NCI-H510A treated with DMSO at 0.1 percent for 48 hours (cell line): ENCODE data around the gene FBXW11.
"Not testable (repeated sequence)": the region's sequence is repeated elsewhere in the genome, so short reads cannot be mapped to it uniquely, and the experiment has no call there.

ENCODE experiments used
- DNase-seq: peaks from one replicate; lab custom pipeline; 2025; lab: John Stamatoyannopoulos, UW

Gene FBXW11

DNA sequence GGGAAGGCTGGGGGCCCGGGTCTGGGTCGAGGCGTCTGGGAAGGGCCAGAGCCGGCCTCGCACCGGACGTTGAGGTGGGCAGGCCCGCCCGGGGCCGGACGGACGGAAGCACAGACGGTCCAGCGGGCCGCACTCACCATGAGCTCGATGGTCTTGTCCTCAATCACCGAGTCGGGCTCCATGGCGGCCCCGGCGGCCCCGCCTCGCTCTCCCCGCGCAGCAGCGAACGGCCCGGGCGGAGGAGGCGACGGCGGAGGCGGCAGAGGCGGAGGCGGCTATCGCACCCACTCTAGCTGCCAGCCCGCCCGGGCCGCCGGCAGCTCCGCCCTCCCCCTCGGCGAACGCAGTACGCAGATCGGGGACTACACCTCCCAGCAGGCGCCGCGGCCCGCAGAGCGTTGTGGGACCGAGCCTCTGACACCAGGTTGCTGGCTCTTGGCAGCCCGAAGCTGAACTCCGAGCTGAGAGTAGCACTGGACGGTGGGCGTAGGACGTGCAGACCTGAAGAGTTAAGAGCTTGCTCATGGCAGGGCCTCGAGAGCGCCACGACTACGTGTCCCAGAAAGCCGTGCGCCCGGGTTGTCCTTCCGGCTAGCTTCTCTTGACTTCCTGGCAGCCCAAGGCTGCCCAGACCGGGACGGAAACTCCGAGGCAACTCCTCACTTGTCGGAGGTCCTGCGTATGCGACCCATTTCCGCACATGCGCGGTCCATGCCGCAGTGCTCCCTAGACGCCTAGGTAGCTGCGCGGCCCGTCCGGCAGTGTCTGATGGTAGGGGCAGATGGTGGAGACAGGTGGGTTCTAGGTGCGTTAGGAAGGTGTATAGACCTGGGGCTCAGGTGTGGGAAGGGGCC is at the start of gene FBXW11:
Gene FBXW11 (minus strand): TSS at position 318 of the 854 bp plus-strand sequence. CDS start 136 bp downstream, at position 182.
- DNase-seq, result peak; percentile 92

- DNase-seq, result no peak
Measured at GRCh38 chr5:172055996-172056395, 49.6 kb upstream of the FBXW11 start.

DNA sequence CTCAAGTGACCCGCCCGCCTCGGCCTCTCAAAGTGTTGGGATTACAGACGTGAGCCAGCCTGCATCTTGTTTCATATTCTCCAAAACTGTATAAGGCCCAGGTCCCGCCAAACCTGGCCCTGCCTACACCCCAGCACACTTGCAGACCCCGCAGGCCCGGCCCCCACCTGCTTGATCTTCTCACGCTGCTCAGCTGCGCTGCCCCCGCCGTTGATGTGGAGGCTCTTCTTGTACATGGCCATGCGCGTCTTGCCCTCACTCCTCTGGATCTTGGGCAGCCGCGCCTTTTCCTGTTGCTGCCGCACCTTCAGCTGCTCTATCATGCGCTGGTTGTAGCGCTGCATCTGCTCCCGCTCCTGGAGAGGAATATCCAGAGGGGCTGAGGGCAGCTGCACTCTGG is 49.0 kb upstream of the FBXW11 start:
- no peak for DNase-seq

GRCh38 chr5:172054611-172055153 is 48.2 kb upstream of the FBXW11 start:
- no peak for DNase-seq

DNA sequence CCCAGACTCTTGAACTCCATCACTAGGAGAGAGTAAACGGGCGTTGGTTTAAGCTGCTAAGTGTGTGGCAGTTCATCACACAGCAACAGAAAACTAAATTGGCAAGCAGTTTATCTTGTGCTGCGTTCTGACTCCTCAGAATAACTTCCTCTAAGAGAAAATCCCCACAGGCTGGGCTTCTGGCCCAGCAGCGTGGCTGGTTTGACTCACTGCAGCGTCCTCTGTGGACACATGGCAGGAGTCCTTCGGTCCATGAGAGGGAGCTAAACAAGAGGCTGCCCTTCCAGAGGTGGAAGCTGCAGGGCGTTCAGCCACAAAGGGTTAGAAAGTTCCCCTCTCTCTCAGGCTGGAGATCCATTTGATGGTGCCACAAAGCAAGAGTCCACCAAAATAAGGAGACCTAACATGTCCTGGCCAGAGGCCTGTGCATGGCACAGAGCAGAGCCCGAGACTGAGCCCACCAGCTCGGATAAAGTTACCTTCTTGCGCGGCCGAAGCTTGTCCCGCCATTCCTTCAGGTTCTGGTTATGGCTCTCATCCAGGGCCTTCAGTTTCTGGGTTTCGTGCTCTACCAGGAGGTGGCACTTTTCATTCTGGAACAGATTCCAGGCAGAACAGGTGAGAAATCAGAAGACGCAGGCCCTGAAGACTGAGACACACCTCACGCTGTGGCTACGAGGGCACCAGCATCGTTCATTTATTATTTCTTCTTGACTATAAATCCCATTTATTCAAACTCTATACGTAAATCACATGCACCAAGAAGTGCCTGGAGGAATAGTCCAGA is 46.2 kb upstream of the FBXW11 start:
- DNase-seq, result no peak

DNA sequence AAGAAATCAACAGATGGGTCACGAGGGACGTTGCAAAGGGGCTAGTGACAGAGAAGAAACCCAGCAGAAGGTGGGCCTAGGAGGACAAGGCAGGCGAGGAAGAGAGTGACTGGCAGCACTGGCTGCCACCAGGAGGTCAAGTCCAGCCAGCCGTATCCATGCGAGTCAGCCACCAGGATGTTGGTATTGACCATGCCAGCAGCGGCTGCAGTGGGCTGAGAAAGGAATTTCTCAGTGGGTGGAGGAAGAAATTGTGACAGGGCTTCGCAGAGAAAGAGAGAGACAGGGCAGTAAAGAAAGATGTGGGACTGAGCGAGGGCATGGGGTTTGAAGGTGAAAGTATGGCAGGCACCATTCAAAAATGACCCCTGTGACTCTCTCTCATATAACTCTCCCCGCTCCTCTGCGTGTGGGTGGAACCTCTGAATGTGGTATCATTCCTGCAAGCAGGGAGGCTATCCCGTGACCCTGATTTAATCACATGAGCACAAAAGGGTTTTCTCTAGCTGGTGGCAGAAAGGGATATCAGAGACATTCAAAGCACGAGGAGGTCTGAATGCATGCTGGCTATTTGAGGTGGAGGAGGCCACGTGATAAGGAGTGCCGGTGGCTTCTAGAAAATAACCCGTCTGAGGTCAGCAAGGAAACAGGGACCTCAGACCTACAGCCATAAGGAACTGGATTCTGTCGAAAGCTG is 45.4 kb upstream of the FBXW11 start:
- no peak for DNase-seq

DNA sequence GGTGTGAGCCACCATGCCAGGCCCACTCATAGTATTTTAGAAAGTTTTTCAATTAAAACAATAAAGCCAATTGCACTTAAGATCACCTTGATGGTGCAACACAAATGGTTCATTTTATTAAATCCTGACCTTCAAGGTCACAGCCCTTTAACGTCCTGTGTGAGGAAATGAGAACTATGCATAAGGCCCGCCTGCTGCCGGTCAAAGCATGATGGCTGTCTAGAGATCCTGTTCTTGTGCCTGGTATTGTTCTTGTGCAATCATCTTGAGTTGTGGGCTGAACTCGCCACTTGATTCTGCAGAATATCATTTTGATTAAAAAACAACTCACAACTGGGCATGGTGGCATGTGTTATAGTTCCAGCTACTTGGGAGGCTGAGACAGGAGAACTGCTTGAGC is 43.6 kb upstream of the FBXW11 start:
- DNase-seq, result no peak

DNA sequence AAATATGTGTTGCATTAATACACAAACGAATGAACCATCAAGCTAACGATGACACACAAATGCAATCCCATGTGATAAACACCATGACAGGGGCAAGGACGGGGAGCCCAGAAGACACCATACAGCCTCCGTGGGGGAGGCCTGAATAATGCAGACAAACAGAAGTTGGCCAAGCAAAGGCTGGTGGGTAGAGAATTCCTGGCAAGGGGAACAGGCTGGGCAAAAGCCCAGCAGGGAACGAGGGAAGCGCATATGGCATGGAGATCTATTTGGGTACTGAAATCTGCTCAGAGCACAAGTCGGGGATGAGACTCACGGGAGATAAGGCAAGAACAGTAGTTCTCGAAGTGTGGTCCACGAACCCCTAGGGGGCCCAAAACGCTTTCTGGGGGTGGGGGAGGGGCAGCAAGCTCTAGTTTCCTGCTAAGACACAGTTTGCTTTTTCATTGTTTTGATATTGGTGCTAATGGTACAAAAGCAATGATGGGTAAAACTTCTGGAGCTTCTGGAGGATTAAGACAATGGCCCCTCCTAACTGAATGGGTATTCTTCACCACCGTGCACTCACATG is 42.9 kb upstream of the FBXW11 start:
- DNase-seq, result no peak

DNA sequence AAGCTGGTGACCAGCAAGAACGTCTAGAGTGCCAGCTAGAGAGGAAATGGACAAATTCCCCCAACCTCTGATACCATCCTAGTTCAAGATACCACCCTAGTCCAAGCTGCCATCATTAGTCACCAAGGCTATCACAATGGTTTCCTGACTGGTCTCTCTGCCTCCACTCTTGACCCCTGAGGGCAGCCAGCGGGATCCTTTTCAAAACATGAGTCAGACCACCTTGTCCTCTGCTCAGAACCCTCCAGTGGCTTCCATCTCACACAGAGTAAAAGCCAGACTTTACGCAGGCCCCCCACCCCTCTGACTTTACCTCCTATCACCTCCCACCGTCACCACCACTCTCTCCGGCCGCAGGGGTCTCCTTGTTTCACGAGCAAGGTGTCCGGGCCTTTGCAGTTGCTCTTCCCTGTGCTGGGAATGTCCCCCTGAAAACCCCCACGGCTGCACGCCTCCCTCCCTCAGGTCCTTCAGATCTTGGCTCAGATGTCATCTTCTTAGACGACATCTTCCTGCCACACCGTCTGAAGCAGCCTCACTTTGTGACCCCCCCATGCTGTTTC is 42.2 kb upstream of the FBXW11 start:
- DNase-seq, result no peak

DNA sequence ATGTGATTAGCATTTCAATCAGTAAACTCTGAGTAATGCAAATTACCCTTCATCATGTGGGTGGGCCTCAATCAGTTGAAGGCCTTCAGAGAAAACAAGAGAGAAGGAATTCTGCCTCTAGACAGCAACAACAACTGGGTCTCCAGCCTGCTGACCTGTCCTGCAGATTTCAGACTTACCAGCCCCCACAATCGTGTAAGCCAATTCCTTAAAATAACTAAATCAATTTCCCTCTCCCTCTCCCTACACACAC is 41.7 kb upstream of the FBXW11 start:
- DNase-seq, result no peak

DNA sequence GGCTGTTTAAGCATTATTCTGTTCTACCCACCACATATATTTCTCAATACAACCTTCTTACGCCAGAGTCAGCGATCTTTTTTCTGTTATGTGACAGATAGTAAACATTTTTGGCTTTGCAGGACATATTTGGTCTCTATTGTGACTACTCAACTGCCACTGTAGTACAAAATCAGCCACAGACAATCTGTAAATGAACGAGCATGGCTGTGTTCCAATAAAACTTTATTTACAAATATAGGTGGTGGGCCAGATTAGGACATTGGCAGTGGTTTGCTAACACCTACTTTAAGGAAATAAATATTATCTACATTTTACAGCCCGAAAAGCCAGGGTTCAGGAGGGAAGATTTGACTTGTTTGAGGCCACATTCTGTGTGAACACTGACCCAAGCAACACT is 40.2 kb upstream of the FBXW11 start:
- DNase-seq, result no peak

- no peak for DNase-seq
Measured at GRCh38 chr5:172045315-172045632, 38.8 kb upstream of the FBXW11 start.

DNA sequence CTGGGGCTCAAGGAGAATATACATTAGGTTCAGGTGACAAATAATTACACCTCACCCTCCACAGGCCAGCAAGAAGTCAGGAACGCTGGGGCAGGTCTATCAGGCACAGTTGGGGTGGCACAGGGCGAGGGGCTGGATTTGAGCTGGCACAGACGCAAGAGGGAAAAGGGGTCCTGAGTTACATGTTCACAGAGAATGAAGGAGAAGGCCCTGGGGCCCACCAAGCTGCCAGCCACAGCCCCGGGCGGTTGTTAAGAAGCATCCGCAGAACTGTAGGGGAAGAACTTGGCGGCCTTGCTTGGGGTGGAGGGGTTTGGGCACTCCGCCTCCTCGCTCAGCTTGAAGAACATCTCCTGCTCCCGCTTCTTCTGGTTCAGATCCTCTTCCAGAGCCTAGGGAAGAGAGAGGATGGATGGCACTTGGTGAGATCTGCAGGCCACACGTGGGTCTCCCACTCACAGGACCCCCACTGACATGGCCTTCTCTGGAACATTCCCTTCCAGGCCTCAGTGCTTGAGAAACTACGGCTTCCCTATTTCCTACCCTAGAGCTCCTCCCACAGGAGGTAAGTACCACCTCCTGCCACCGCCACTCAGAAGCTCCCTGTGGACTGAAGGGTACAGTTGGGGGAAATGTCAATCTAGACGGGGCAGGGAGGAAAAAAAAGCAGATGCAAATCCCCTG is 38.3 kb upstream of the FBXW11 start:
- DNase-seq, result no peak

- DNase-seq, result no peak
Measured at GRCh38 chr5:172043865-172044264, 37.4 kb upstream of the FBXW11 start.

DNA sequence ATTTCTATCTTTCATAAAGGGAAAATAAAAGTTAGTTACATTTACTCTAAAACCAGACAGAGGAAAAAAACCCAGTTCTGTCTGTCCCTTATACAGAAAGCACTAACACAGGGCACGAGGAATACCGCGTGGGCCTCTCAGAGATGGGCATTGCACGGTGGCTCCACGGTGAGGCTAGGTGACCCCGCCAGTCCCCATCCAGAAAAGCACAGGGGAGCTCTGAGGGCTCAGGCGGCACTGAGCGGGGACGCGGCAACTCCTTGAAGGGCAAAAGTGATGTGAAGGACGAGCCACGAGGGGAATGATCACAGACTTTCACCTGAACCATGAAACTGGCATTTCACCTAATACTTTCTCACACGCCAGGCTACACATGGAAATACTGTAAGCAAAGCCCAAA is 35.7 kb upstream of the FBXW11 start:
- no peak for DNase-seq

DNA sequence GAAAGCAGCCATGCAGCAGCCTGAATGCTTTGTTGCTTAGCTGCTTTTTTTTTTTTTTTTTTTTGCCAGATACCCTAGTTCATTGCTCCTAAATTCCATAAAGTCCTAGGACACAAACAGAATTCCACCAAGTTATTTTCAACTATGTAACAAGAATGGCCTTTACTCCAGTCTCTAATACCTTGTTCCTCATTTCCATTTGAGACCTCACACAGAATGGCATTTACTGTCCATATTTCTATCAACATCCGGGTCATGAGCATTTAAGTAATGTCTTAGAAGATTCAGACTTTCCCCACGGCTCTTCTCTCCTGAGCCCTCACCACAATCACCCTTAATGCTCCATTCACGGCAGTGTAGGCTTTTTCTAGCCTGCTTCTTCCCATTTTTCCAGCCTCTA is 31.7 kb upstream of the FBXW11 start:
- no peak for DNase-seq

DNA sequence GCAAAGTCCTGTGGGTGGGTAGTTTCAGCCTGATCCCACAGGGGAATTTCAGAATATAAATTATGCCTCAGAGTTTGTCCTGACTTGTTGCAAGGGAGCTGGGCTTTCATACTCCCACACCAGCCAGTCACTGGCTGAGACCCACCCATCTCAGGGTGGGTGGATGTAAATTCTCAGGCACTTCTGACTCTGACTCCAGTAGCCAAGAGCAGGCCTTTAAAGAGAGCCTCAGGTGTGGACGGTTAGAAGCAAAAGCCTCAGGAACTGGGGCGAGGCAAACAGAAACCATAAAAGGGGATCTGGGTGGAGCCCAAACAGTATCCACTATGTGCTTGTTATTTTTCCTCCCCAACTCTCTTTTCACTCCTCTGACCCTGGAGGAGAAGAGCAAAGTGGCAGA is 28.6 kb upstream of the FBXW11 start:
- DNase-seq, result no peak

DNA sequence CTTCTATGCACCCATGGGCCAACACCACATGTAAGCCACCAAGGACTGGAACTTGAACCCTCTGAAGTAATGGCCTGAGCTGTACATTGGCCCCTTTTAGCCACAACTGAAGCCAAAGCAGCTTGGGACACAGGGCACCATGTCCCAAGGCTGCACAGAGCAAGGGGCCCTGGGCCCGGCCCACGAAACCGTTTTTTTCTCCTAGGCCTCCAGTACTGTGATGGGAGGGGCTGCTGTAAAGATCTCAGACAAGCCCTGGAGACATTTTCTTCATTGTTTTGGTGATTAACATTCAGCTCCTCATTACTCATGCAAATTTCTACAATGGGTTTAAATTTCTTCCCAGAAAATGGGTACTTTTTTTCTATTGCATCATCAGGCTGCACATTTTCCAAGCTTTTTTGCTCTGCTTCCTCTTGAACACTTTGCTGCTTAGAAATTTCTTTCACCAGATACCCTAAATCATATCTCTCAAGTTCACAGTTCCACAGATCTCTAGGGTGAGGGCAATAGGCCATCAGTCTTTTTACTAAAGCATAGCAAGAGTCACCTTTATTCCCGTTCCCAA is 25.5 kb upstream of the FBXW11 start:
- DNase-seq, result no peak

DNA sequence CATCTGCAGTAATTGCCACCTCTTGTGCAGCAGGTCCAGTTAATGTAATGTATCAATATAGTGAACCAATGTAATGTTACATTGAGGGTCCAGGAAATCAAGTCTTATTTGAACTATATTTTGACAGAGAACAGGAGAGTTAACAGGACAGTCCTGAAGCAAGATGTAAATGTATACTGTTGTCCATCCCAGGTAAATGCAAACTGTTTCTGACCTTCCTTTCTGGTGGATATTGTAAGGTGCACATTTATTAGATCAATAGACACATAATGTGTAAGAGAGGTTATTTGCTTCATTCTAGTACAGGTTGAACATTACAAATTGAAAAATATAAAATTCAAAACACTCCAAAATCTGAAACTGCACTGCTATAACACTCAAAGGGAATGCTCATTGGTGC is 23.4 kb upstream of the FBXW11 start:
- no peak for DNase-seq

- DNase-seq, result no peak
Measured at GRCh38 chr5:172028167-172028566, 21.7 kb upstream of the FBXW11 start.

DNA sequence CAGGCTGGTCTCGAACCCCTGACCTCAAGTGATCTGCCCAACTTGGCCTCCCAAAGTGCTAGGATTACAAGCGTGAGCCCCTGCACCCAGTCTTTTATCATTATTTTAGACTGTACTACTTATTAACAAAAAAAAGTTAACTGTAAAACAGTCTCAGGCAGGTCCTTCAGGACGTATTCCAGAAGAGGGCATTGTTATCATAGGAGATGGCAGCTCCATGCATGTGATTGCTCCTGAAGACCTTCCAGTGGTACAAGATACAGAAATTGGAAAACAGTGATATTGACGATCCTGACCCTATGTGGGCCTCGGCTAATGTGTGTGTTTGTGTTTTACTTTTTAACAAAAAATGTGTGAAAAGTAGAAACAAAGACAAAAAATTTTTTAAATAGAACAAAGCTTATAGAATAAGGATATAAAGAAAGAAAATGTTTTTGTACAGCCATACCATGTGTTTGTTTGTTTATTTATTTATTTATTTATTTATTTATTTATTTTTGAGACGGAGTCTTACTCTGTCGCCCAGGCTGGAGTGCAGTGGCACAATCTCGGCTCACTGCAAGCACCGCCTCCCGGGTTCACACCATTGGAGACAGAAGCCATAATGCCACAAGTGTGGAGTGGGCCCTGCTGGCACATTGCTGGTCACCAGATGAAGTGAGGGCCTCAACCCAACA is 13.8 kb upstream of the FBXW11 start:
- DNase-seq, result not testable (repeated sequence)
